H1 (cell line): ENCODE measurements around the gene UMPS. TPM values are rescaled to one million over a fixed set of nuclear protein-coding genes. Genes with fewer than 3 reads are reported as not detected.
A peak's percentile ranks its signal among the peaks of the same experiment; 100 is the strongest.

Experiments used
- ATF2 ChIP-seq: IDR thresholded peaks from 2 replicates; pipeline ENCODE4 v1.6.1; 2012; ENCODE audit warnings: low read length, inconsistent platforms
- CTBP2 ChIP-seq: IDR thresholded peaks from 2 replicates; pipeline ENCODE4 v1.7.0; 2011; ENCODE audit warnings: borderline replicate concordance, mild to moderate bottlenecking, moderate library complexity, mixed read lengths, low read length; ENCODE audit not compliant: insufficient read depth, insufficient read length
- EZH2 ChIP-seq: fragments of 200-600 bp; sonication (generic); IDR thresholded peaks from 2 replicates; pipeline ENCODE4 v1.7.1; 2012; ENCODE audit warnings: low read depth, mild to moderate bottlenecking, moderate library complexity, low read length, inconsistent platforms; ENCODE audit not compliant: severe bottlenecking
- JUN ChIP-seq: IDR thresholded peaks from 2 replicates; pipeline ENCODE4 v1.6.1; 2011; ENCODE audit warnings: low read depth, mild to moderate bottlenecking, improper control_type of control experiment, low read length
- JUND ChIP-seq: IDR thresholded peaks from 2 replicates; pipeline ENCODE4 v1.6.1; 2011; ENCODE audit warnings: mild to moderate bottlenecking, improper control_type of control experiment, low read length
- NRF1 ChIP-seq: IDR thresholded peaks from 2 replicates; pipeline ENCODE4 v1.6.1; 2011; ENCODE audit warnings: mild to moderate bottlenecking, low read depth, low read length, improper control_type of control experiment
- RAD21 ChIP-seq, 2 experiments: IDR thresholded peaks in 1 of 2; conservative IDR thresholded peaks in 1 of 2; 2 replicates each; pipeline ENCODE4 v1.6.1; 2011; ENCODE audit warnings: low read depth in 2 of 2, low read length in 2 of 2, improper control_type of control experiment in 1 of 2, inconsistent platforms in 1 of 2, mild to moderate bottlenecking in 1 of 2, moderate library complexity in 1 of 2
- RBBP5 ChIP-seq: IDR thresholded peaks from 2 replicates; pipeline ENCODE4 v1.7.1; 2012; ENCODE audit warnings: low read depth, mild to moderate bottlenecking, inconsistent platforms, low read length, moderate library complexity, borderline replicate concordance
- RXRA ChIP-seq: IDR thresholded peaks from 2 replicates; pipeline ENCODE4 v1.6.1; 2011; ENCODE audit warnings: low read depth, mild to moderate bottlenecking, low read length, moderate library complexity; ENCODE audit not compliant: insufficient read depth
- SAP30 ChIP-seq: fragments of 300-600 bp; sonication (generic); IDR thresholded peaks from 2 replicates; pipeline ENCODE4 v1.7.1; 2012; ENCODE audit warnings: low read length, moderate library complexity, mild to moderate bottlenecking, inconsistent platforms; ENCODE audit not compliant: insufficient read depth, insufficient replicate concordance
- SIN3A ChIP-seq, 2 experiments: IDR thresholded peaks in 1 of 2; conservative IDR thresholded peaks in 1 of 2; 2 replicates each; pipeline ENCODE4 v1.6.1; 2011 to 2012; ENCODE audit warnings: low read length in 2 of 2, improper control_type of control experiment in 1 of 2, low read depth in 1 of 2, mild to moderate bottlenecking in 1 of 2
- SP2 ChIP-seq: IDR thresholded peaks from 2 replicates; pipeline ENCODE4 v1.6.1; 2012; ENCODE audit warnings: mild to moderate bottlenecking, low read length, inconsistent platforms
- TEAD4 ChIP-seq: IDR thresholded peaks from 2 replicates; pipeline ENCODE4 v1.6.1; 2012; ENCODE audit warnings: low read depth, low read length, inconsistent platforms, mixed read lengths
- YY1 ChIP-seq: IDR thresholded peaks from 2 replicates; pipeline ENCODE4 v1.6.1; 2011; ENCODE audit warnings: low read depth, mild to moderate bottlenecking, low read length
- polyA plus RNA-seq, 7 experiments: library from polyadenylated mRNA; depleted of rRNA in 3 of 7; stranded (reverse) in 5 of 7; unstranded in 2 of 7; fragments of >200 nt in 5 of 7; fragments of 200-250 nt in 2 of 7; gene quantifications; 1 replicate in 5 of 7; 2 replicates in 1 of 7; 4 replicates in 1 of 7; pipeline versions ENCODE4 v1.2.1 to v1.2.3, GENCODE V29; 2011 to 2013; ENCODE audit warnings: missing spikeins in 2 of 7, mixed read lengths in 2 of 7
- total RNA-seq: library from RNA; stranded (reverse); fragmentation: NEBNext Ultra II Directional; extraction: Animal tissue kit (Norgen Biotek cat#: 25700); gene quantifications from 2 replicates; pipeline ENCODE4 v1.2.1, GENCODE V29; 2021

Gene UMPS
- total and polyA plus RNA-seq, 2 of the 8 experiments (the other 6 are each of a cell fraction or from before 2014, with no cell fraction given), result 32.8 to 59.0 TPM

GRCh38 chr3:124730129-124730940 lies at the start of gene UMPS (continued):
- TF ChIP-seq TEAD4 (no peak), SP2 (no peak), JUN (no peak), RXRA (no peak), RBBP5 (peak; percentile 81), NRF1 (no peak), SAP30 (peak; percentile 84), RAD21 (IDR thresholded peaks at IDR 0.05 in 1 of 2, conservative IDR thresholded peaks at IDR 0.05 in 1 of 2; ENCODE audit: low read depth in 2 of 2, low read length in 2 of 2) (no peak; a peak in 1 of 4 replicates), YY1 (peak; percentile 97), EZH2 (no peak), JUND (no peak), ATF2 (no peak), CTBP2 (no peak), SIN3A (conservative IDR thresholded peaks at IDR 0.05 in 1 of 2, IDR thresholded peaks at IDR 0.05 in 1 of 2; ENCODE audit: low read depth in 1 of 2, low read length in 2 of 2) (peak; percentile 18 to 83; a peak in 2 of 4 replicates)
